ENCODE data around the gene FAM53B.

FAM53B gene

GRCh38 chr10:124575107-124576035 is 168.8 kb downstream of the FAM53B start:
- DNase-seq (ENCODE audit: low read depth), result no peak

GRCh38 chr10:124574456-124575070 is 169.6 kb downstream of the FAM53B start:
- DNase-seq (ENCODE audit: low read depth), result no peak

- DNase-seq (ENCODE audit: low read depth), result no peak
Observed at GRCh38 chr10:124573726-124574455, 170.3 kb downstream of the FAM53B start.

GRCh38 chr10:124572751-124573150 is 171.4 kb downstream of the FAM53B start:
- DNase-seq (ENCODE audit: low read depth), result no peak

- no peak for DNase-seq (ENCODE audit: low read depth)
Observed at GRCh38 chr10:124570646-124571045, 173.5 kb downstream of the FAM53B start.

GRCh38 chr10:124569623-124570470 is 174.3 kb downstream of the FAM53B start:
- no peak for DNase-seq (ENCODE audit: low read depth)

All from T-helper 22 cell (primary cell).